OCI-LY7 (cell line): ENCODE data around the gene FCGR2B. TPM values are rescaled to one million over a fixed set of nuclear protein-coding genes. Genes with fewer than 3 reads are reported as not detected.
"Not testable (repeated sequence)": the region's sequence is repeated elsewhere in the genome, so short reads cannot be mapped to it uniquely, and the experiment has no call there.

ENCODE experiments used
- BruUV-seq: library from RNA; stranded (reverse); fragments of 400-500 nt; replicated peaks from 2 replicates; lab custom pipeline; 2021; lab: Mats Ljungman, UMichigan
- CTCF ChIA-PET: fragments of 300-600 bp; sonication (Branson Sonifier 250); formaldehyde crosslinking; loops from one replicate; lab custom pipeline; 2022; ENCODE audit warnings: antibody characterized with exemption; ENCODE audit not compliant: unreplicated experiment; lab: Charles Lee
- POLR2A ChIA-PET: fragments of 300-600 bp; sonication (Branson Sonifier 250); formaldehyde crosslinking; loops from one replicate; lab custom pipeline; 2022; ENCODE audit warnings: antibody characterized with exemption; lab: Charles Lee
- DNase-seq: peaks from one replicate; pipeline ENCODE4 v3.0.0-alpha.2; 2015; ENCODE audit warnings: low spot score
- H2AFZ ChIP-seq: fragments of 200-600 bp; sonication (generic), shearing (Covaris generic); 2 replicates; pipeline ENCODE4 v1.6.1; 2014; ENCODE audit warnings: mild to moderate bottlenecking, antibody characterized with exemption, low read length, moderate library complexity
- H3K27ac ChIP-seq: fragments of 200-600 bp; sonication (generic); 2 replicates; pipeline ENCODE4 v1.5.1; 2014; ENCODE audit warnings: mixed run types, low read depth, mild to moderate bottlenecking, moderate library complexity, low read length, inconsistent platforms; ENCODE audit not compliant: poor library complexity, severe bottlenecking
- H3K36me3 ChIP-seq: fragments of 200-600 bp; sonication (generic); 2 replicates; pipeline ENCODE4 v1.6.1; 2014; ENCODE audit warnings: mild to moderate bottlenecking, antibody characterized with exemption, low read length, moderate library complexity, mixed read lengths; ENCODE audit not compliant: insufficient read depth
- H3K4me1 ChIP-seq: fragments of 200-600 bp; sonication (generic); 2 replicates; pipeline ENCODE4 v1.5.1; 2014; ENCODE audit warnings: mild to moderate bottlenecking, low read length; ENCODE audit not compliant: insufficient read depth, poor library complexity, severe bottlenecking
- H3K4me2 ChIP-seq: fragments of 200-600 bp; sonication (generic); 2 replicates; pipeline ENCODE4 v1.6.1; 2014; ENCODE audit warnings: mild to moderate bottlenecking, low read length
- H3K4me3 ChIP-seq: fragments of 200-600 bp; sonication (generic); 2 replicates; pipeline ENCODE4 v1.5.1; 2014; ENCODE audit warnings: mild to moderate bottlenecking, low read depth, low read length; ENCODE audit not compliant: poor library complexity, severe bottlenecking
- H3K79me2 ChIP-seq: fragments of 200-600 bp; sonication (generic); 2 replicates; pipeline ENCODE4 v1.6.1; 2016; ENCODE audit warnings: low read depth, mild to moderate bottlenecking, low read length, moderate library complexity, mixed read lengths; ENCODE audit not compliant: insufficient read depth
- H3K9me2 ChIP-seq: fragments of 200-600 bp; sonication (generic); 2 replicates; pipeline ENCODE4 v1.6.1; 2016; ENCODE audit warnings: mild to moderate bottlenecking, low read length, mixed read lengths; ENCODE audit not compliant: insufficient read depth
- H3K9me3 ChIP-seq: fragments of 200-600 bp; sonication (generic); 2 replicates; pipeline ENCODE4 v1.6.1; 2014; ENCODE audit warnings: mild to moderate bottlenecking, mixed run types, low read length, mixed read lengths
- H4K20me1 ChIP-seq: fragments of 200-600 bp; sonication (generic); 2 replicates; pipeline ENCODE4 v1.6.1; 2014; ENCODE audit warnings: mild to moderate bottlenecking, antibody characterized with exemption, low read length, moderate library complexity, mixed read lengths; ENCODE audit not compliant: insufficient read depth
- intact Hi-C: fragments of 100-400 bp; cut with micrococcal nuclease; formaldehyde crosslinking; loops from one replicate; pipeline ENCODE4 v1.10.0; 2022; ENCODE audit not compliant: unreplicated experiment
- total RNA-seq, 2 experiments: library from RNA; depleted of rRNA in 1 of 2; stranded (reverse); fragments of >200 nt in 1 of 2; shearing (Covaris generic) in 1 of 2; gene quantifications; 2 replicates each; pipeline ENCODE4 v1.2.3, GENCODE V29; 2014 to 2022
- TF ChIP-seq, protein P1 (sequence below): fragments of 200-600 bp; sonication (generic); conservative IDR thresholded peaks from 2 replicates; pipeline ENCODE4 v1.5.1; 2014; ENCODE audit warnings: mild to moderate bottlenecking, antibody characterized with exemption, low read length, moderate library complexity, mixed read lengths

Gene FCGR2B
- total RNA-seq, 2 experiments from 2014 or later: 4.6 to 4.8 TPM

DNA sequence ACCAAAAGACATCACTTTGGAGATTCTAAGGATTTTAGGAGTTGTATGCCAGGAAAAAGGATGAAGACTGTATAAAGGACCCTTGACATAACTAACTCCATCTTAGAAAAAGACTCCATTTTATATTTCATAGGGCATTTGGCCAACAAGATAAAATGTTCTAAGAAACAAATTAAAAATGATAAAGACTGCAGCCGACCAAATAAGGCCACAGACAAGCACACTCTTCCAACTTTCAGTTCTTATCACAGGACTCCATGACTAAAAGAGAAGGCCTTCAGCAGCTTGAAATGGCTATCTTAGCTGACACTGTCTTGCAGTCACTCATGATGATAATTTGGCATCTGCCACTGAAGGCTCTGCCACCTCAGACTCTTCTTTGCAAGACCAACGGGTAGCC lies 23.7 kb upstream of the FCGR2B start:
- H3K9me3 ChIP-seq, H3K79me2 ChIP-seq, H2AFZ ChIP-seq, H3K4me1 ChIP-seq, DNase-seq, CTCF ChIA-PET, H3K9me2 ChIP-seq, H3K27ac ChIP-seq, H4K20me1 ChIP-seq, POLR2A ChIA-PET, BruUV-seq, H3K4me3 ChIP-seq, H3K36me3 ChIP-seq, H3K4me2 ChIP-seq: not testable (repeated sequence)
- intact Hi-C loops: loop anchor here (10.0 kb wide), 1 partner anchor 84 kb away; no protein-coding TSS in a partner anchor

DNA sequence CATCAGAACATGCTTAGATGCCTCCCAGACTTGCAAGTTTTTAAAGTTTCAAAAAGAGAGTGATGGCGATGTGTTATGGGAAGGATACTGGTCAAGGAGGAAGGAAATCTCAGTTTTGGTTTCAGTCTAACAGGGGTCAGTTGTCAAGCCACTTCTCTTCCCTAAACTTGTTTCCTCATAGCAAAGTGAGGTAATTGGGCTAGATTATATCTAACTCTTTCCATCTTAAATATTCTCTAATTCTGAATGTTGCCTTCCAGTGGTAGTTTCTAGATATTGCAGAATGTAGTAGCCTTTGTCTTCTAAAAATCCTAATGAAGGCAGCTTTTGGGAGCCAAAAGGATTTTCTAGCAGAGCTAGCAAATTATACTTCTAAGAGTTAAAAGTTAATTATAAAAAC lies 20.2 kb upstream of the FCGR2B start:
- H3K9me3 ChIP-seq, H3K36me3 ChIP-seq, H3K4me2 ChIP-seq, POLR2A ChIA-PET, H3K9me2 ChIP-seq, H3K4me3 ChIP-seq, H4K20me1 ChIP-seq, H3K79me2 ChIP-seq, BruUV-seq, intact Hi-C loops, H3K27ac ChIP-seq, CTCF ChIA-PET, H3K4me1 ChIP-seq: not testable (repeated sequence)
- H2AFZ ChIP-seq: peak overlapping the region; percentile 67; the same call in 1 of the 2 replicates
- TF ChIP-seq, protein P1, sequence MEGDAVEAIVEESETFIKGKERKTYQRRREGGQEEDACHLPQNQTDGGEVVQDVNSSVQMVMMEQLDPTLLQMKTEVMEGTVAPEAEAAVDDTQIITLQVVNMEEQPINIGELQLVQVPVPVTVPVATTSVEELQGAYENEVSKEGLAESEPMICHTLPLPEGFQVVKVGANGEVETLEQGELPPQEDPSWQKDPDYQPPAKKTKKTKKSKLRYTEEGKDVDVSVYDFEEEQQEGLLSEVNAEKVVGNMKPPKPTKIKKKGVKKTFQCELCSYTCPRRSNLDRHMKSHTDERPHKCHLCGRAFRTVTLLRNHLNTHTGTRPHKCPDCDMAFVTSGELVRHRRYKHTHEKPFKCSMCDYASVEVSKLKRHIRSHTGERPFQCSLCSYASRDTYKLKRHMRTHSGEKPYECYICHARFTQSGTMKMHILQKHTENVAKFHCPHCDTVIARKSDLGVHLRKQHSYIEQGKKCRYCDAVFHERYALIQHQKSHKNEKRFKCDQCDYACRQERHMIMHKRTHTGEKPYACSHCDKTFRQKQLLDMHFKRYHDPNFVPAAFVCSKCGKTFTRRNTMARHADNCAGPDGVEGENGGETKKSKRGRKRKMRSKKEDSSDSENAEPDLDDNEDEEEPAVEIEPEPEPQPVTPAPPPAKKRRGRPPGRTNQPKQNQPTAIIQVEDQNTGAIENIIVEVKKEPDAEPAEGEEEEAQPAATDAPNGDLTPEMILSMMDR: peak; percentile 42
- peak; percentile 44 for DNase-seq

DNA sequence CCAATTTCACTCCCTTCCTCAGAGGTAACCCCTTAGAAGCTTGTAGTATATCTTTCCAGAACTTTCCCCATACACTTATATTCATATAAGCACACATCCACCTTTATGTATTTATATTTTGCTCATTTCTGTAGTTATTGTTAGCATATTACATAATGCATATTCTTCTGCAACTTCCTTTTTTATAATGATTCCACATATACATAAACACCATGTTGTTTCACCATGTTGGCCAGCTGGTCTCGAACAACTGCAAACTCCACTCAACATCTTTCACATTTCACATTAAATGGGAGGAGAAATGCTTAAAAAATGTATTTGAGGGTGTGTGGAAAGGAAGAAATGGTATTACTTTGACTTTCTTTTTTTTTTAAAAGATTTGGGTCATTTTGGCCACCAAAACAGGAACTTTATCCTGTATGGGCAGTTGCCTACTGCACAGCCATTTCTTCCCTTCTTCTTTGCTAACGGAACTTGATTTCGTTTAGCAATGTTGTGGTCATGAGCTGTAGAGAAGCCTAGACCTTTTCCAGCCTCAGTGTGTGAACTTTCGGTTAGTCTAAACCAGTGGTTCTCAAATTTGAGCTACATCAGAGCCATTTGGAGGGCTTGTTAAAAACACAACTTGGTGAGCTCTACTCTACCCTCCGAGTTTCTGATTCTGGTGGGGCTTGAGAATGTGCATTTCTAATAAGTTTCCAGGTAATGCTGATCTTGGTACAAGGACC lies 19.3 kb upstream of the FCGR2B start:
- H3K4me1 ChIP-seq, POLR2A ChIA-PET, H3K36me3 ChIP-seq, H3K79me2 ChIP-seq, H3K27ac ChIP-seq, H3K4me3 ChIP-seq, H4K20me1 ChIP-seq, intact Hi-C loops, CTCF ChIA-PET, H3K9me3 ChIP-seq, H2AFZ ChIP-seq, BruUV-seq, H3K4me2 ChIP-seq, DNase-seq, H3K9me2 ChIP-seq: not testable (repeated sequence)

DNA sequence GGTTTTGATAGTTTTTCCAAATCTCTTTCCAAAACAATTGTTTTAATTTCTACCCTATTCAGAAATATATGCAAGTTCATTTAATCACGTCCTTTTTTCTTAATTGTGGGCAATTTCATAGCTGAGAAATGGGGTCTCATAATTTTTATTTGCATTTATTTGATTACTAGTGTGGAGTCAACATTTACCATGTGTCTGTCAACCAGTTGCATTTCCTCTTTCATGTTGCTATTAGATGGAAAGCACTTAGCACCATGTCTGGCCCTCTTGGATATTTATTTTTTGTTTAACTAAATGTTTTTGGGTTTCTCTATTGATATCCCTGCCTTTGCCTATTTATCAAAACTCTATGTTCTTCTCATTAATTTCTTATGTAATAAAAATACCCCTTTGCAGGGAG lies 18.1 kb upstream of the FCGR2B start:
- H3K36me3 ChIP-seq, DNase-seq, H3K9me2 ChIP-seq, H2AFZ ChIP-seq, H3K4me1 ChIP-seq, H3K27ac ChIP-seq, H3K4me2 ChIP-seq, CTCF ChIA-PET, H3K9me3 ChIP-seq, H3K79me2 ChIP-seq, H3K4me3 ChIP-seq, H4K20me1 ChIP-seq, BruUV-seq, POLR2A ChIA-PET: not testable (repeated sequence)
- intact Hi-C loops: loop anchor here (5.0 kb wide), 1 partner anchor 62 kb away; the partner anchor contains the start of gene FCRLA
